Subcutaneous abdominal adipose tissue (tissue), 5 donors: ENCODE data around the gene GLB1L2.

ENCODE experiments used
- H3K27ac ChIP-seq: one replicate; pipeline ENCODE4 v1.7.0; 2013; ENCODE audit warnings: low read depth, mild to moderate bottlenecking, inconsistent platforms, low read length, moderate library complexity
- H3K27me3 ChIP-seq, 5 donors: one replicate each; pipeline ENCODE4 v1.7.0; 2013; ENCODE audit warnings: low read length in 5 of 5, inconsistent platforms in 1 of 5; ENCODE audit not compliant: control insufficient read depth in 5 of 5, insufficient read depth in 4 of 5
- H3K36me3 ChIP-seq, 5 donors: one replicate each; pipeline ENCODE4 v1.7.0; 2013; ENCODE audit warnings: low read length in 5 of 5; ENCODE audit not compliant: control insufficient read depth in 5 of 5, insufficient read depth in 5 of 5
- H3K4me1 ChIP-seq, 5 donors: one replicate each; pipeline ENCODE4 v1.7.0; 2013; ENCODE audit warnings: low read length in 5 of 5, mild to moderate bottlenecking in 3 of 5, moderate library complexity in 1 of 5; ENCODE audit not compliant: control insufficient read depth in 5 of 5, insufficient read depth in 5 of 5
- H3K4me3 ChIP-seq, 5 donors: one replicate each; pipeline ENCODE4 v1.7.0; 2013; ENCODE audit warnings: low read length in 5 of 5, low read depth in 1 of 5
- H3K9ac ChIP-seq, 5 donors: one replicate each; pipeline ENCODE4 v1.7.0; 2013; ENCODE audit warnings: low read length in 5 of 5, mild to moderate bottlenecking in 4 of 5, moderate library complexity in 3 of 5
- H3K9me3 ChIP-seq, 5 donors: one replicate each; pipeline ENCODE4 v1.7.0; 2013; ENCODE audit warnings: low read length in 5 of 5; ENCODE audit not compliant: control insufficient read depth in 5 of 5
- donor health status: healthy.
- donor health status: healthy.
- donor health status: healthy.
- donor health status: healthy.
- donor health status: healthy.

The GLB1L2 gene

GRCh38 chr11:134346976-134347350 is 15.2 kb downstream of the GLB1L2 start:
- no peak overlapping the region for H3K9ac ChIP-seq
- H3K4me1 ChIP-seq: no peaks in the 10 kb centered on the region
- no peak overlapping the region for H3K27ac ChIP-seq
- H3K36me3 ChIP-seq: no peaks in the 10 kb centered on the region
- H3K4me3 ChIP-seq: no peak overlapping the region
- H3K9me3 ChIP-seq: no peaks in the 10 kb centered on the region
- peaks cover 3 to 12% (median 5%) of the 10 kb centered on the region in 5 donors for H3K27me3 ChIP-seq

DNA sequence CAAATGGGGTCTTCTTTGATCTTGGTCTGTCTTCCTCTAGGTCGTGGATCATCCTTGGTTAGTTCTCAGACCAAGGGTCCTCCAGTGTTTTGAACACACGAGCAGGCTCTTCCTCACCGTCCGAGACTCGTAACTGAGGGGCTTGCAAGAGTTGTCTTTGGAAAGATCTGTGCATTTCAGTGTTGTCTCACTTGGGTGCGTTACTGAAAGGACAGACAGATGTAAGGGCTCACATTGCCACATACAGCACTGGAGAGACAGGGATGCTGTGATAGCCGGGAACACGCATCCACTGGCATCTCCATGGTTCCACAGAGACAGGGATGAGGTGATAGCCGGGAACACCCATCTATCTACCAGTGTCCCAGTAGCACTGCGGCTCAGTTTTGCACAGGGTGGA is 15.7 kb downstream of the GLB1L2 start:
- H3K4me1 ChIP-seq: no peaks in the 10 kb centered on the region
- H3K9ac ChIP-seq: no peak overlapping the region
- H3K27ac ChIP-seq: no peak overlapping the region
- H3K4me3 ChIP-seq: no peak overlapping the region
- H3K36me3 ChIP-seq: no peaks in the 10 kb centered on the region
- H3K9me3 ChIP-seq: no peaks in the 10 kb centered on the region
- peaks cover 2 to 12% (median 5%) of the 10 kb centered on the region in 5 donors for H3K27me3 ChIP-seq

DNA sequence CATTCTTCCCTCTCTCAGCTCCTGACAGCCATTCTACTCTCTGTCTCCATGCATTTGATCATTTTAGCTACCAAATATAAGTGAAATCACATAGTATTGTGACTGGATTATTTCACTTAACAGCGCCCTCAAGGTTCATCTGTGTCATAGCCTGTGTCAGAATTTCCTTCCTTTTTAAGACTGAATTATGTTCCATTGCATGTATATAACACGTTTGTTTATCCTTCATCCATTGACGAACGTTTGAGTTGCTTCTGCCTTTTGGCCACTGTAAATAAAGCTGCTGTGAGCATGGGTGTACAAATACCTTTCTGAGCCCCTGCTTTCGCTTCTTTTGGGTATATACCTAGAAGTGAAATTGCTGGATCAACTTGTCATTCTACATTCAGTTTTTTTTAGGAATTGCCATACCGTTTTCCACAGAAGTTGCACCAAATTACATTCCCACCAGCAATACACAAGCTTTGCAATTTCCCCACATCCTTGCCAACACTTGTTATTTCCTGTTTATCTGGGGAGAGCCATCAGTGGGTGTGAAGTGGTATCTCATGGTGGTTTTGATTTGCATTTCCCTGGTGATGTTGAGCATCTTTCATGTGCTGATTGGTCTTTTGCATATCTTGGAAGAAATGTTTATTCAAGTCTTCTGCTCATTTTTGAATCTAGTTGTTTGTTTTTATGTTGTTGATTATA is 17.5 kb downstream of the GLB1L2 start:
- Histone ChIP-seq H3K9me3 (no peaks in the 10 kb centered on the region), H3K4me3 (no peak overlapping the region), H3K27ac (no peak overlapping the region), H3K4me1 (no peaks in the 10 kb centered on the region), H3K27me3 (peaks cover 0 to 5% (median 3%) of the 10 kb centered on the region in 5 donors), H3K36me3 (no peaks in the 10 kb centered on the region), H3K9ac (no peak overlapping the region)

DNA sequence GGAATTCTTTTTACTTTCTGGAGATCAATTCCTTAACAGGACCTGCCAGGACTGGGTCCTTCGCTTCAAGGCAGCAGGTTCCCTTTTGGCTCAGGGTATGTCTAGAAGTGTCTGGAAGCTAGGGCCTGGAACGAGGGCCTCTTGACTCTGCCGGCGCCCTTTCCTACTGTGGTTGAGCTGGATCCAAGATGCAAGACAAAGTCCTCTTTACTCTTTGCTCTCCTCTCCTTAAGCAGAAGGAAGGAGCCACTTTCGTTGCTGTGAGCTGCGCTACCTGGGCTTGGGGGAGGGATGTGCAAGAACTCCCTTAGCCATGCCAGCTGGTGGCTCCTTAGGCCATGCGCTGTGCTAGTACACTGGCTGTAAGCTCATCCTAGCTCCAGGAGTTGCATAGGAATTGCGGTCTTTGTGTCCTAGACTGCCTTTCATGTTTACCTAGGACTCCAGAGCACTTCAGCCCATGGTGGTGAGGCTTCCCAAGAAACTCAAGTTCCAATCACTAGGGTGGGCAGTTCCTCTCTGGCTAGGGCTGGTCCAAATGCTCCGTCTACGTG is 18.1 kb downstream of the GLB1L2 start:
- peaks cover 0 to 5% (median 3%) of the 10 kb centered on the region in 5 donors for H3K27me3 ChIP-seq

GRCh38 chr11:134350381-134350780 is 18.6 kb downstream of the GLB1L2 start:
- Histone ChIP-seq H3K36me3 (no peaks in the 10 kb centered on the region), H3K4me3 (no peak overlapping the region), H3K9ac (no peak overlapping the region), H3K27me3 (peaks cover 0 to 4% (median 3%) of the 10 kb centered on the region in 5 donors), H3K9me3 (no peaks in the 10 kb centered on the region), H3K4me1 (no peaks in the 10 kb centered on the region), H3K27ac (no peak overlapping the region)

More for the DNA sequence above, 18.1 kb downstream of the GLB1L2 start:
- H3K9me3 ChIP-seq: no peaks in the 10 kb centered on the region
- H3K36me3 ChIP-seq: no peaks in the 10 kb centered on the region
- no peak overlapping the region for H3K4me3 ChIP-seq
- no peaks in the 10 kb centered on the region for H3K4me1 ChIP-seq
- no peak overlapping the region for H3K27ac ChIP-seq
- no peak overlapping the region for H3K9ac ChIP-seq

DNA sequence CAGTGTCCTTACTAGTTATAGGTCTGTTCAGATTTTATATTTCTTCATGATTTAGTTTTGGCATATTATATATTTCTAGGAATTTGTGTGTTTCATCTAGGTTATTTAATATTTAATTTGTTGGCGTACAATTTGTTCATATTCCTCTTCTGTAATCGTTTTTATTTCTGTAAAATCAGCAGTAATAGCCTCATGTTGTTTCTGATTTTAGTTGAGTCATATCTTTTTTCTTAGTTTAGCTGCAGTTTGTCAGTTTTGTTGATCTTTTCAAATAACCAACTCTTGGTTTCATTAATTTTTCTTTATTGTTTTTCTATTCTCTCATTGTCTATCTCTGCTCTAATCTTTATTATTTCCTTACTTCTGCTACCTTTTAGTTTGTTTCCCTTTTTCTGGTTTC is 20.3 kb downstream of the GLB1L2 start:
- H3K4me3 ChIP-seq: no peak overlapping the region
- no peak overlapping the region for H3K9ac ChIP-seq
- H3K4me1 ChIP-seq: no peaks in the 10 kb centered on the region
- no peak overlapping the region for H3K27ac ChIP-seq
- no peaks in the 10 kb centered on the region for H3K9me3 ChIP-seq
- peaks cover 0 to 3% (median 1%) of the 10 kb centered on the region in 5 donors for H3K27me3 ChIP-seq
- H3K36me3 ChIP-seq: no peaks in the 10 kb centered on the region

GRCh38 chr11:134355136-134355535 is 23.3 kb downstream of the GLB1L2 start:
- H3K9me3 ChIP-seq: no peaks in the 10 kb centered on the region
- no peak overlapping the region for H3K4me3 ChIP-seq
- H3K27ac ChIP-seq: no peak overlapping the region
- no peaks in the 10 kb centered on the region for H3K36me3 ChIP-seq
- H3K9ac ChIP-seq: no peak overlapping the region
- peaks cover 0 to 3% (median 0%) of the 10 kb centered on the region in 5 donors for H3K4me1 ChIP-seq
- peaks cover 10 to 21% (median 15%) of the 10 kb centered on the region in 5 donors for H3K27me3 ChIP-seq

- Histone ChIP-seq H3K9ac (no peak overlapping the region), H3K4me1 (peaks cover 0 to 5% (median 0%) of the 10 kb centered on the region in 5 donors), H3K27me3 (peaks cover 10 to 22% (median 16%) of the 10 kb centered on the region in 5 donors), H3K36me3 (no peaks in the 10 kb centered on the region), H3K27ac (no peak overlapping the region), H3K9me3 (no peaks in the 10 kb centered on the region), H3K4me3 (no peak overlapping the region)
Observed at GRCh38 chr11:134355656-134356055, 23.9 kb downstream of the GLB1L2 start.

DNA sequence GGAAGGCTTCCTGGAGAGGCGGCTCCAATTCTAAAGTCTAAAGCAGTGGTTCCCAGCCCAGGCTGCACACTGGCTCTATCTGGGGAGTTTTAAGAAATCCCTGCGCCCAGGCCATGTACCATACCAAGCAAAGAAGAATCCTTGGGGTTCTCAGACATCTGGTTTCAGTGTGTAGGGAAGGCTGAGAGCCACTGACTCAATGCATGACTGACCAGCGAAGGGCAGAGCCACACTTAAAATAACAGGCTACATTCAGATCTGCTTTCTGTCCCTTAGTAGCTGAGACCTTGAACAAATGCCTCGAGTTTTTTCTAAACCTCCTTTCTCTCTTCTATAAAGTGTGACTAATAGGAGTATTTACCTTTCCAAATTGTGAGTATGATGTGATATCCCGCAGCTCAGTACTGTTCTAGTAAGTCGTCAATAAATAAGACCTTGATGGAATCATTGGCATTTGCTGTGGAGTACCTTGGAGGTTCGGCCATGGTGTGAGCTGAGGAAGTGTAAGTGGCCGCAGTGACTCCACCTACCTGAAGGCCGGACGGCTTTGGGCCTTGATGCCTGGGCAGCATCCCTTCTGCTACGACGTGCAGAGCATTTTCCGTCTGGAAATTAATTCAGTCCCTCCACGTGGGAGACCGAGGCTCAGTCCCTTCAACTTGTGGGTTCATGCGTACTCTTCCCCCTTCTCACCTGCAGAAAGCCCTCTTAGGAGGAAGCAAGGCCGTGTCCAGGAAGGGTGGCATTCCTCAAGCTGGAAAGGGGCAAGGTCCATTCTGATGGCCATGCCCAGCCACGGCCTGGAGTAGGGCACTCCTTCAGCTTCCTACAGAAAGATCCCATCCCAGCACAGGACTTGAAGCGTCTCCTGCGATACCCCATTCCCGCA is 25.1 kb downstream of the GLB1L2 start:
- Histone ChIP-seq H3K27ac (no peak overlapping the region), H3K9me3 (no peaks in the 10 kb centered on the region), H3K4me3 (no peak overlapping the region), H3K36me3 (no peaks in the 10 kb centered on the region), H3K27me3 (peaks cover 10 to 22% (median 16%) of the 10 kb centered on the region in 5 donors), H3K4me1 (peaks cover 0 to 5% (median 0%) of the 10 kb centered on the region in 5 donors), H3K9ac (no peak overlapping the region)

DNA sequence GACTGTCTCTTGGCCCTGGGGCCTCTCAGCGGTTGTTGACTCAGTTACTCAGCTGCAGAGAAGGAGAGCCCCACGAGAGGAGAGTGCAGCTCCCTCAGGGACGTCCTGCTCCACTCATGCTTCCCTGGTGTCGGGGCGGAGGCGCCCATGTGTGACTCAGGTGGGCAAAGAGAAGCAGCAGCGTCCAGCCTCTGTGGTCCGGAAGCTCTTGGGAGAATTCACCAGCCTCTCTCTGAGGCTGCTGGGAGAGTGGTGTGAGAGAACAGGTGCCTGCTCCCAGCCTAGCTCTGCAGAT is 25.7 kb downstream of the GLB1L2 start:
- Histone ChIP-seq H3K27ac (no peak overlapping the region), H3K27me3 (peaks cover 10 to 22% (median 16%) of the 10 kb centered on the region in 5 donors), H3K36me3 (no peaks in the 10 kb centered on the region), H3K4me1 (peaks cover 0 to 5% (median 0%) of the 10 kb centered on the region in 5 donors), H3K4me3 (no peak overlapping the region), H3K9me3 (no peaks in the 10 kb centered on the region), H3K9ac (no peak overlapping the region)
